Breast epithelium (tissue), 4 donors: Measurements from ENCODE around the gene RAPGEF1. TPM values are rescaled to one million over a fixed set of nuclear protein-coding genes. Genes with fewer than 3 reads are reported as not detected.

Experiments
- DNase-seq, 2 donors: peaks; one replicate each; pipeline ENCODE4 v3.0.0-alpha.2; 2019; ENCODE audit warnings: low spot score in 2 of 2
- H3K27ac ChIP-seq, 2 donors: fragments of 200-600 bp; sonication (generic) in 1 of 2; one replicate each; pipeline ENCODE4 v1.5.1; 2016 to 2019; ENCODE audit warnings: mild to moderate bottlenecking in 1 of 2
- H3K27me3 ChIP-seq, 2 donors: fragments of 200-600 bp; sonication (generic) in 1 of 2; one replicate each; pipeline versions ENCODE4 v1.5.1 to v1.6.0; 2017 to 2019; ENCODE audit warnings: control low read depth in 1 of 2, mild to moderate bottlenecking in 1 of 2
- H3K36me3 ChIP-seq: fragments of 200-600 bp; one replicate; pipeline ENCODE4 v1.5.1; 2019
- H3K4me1 ChIP-seq, 2 donors: fragments of 200-600 bp; sonication (generic); one replicate each; pipeline ENCODE4 v1.5.1; 2016 to 2019; ENCODE audit warnings: control low read depth in 1 of 2
- H3K4me3 ChIP-seq, 3 donors: fragments of 200-600 bp; sonication (generic); 1 replicate in 2 of 3; 2 replicates in 1 of 3; pipeline ENCODE4 v1.5.1; 2016 to 2019; ENCODE audit warnings: mild to moderate bottlenecking in 3 of 3, moderate library complexity in 2 of 3
- H3K9me3 ChIP-seq, 2 donors: fragments of 200-600 bp; sonication (generic) in 1 of 2; one replicate each; pipeline ENCODE4 v1.5.1; 2016 to 2019; ENCODE audit warnings: control low read depth in 1 of 2
- CTCF ChIP-seq, 3 donors: fragments of 450-650 bp; IDR thresholded peaks; one replicate each; pipeline ENCODE4 v1.5.1; 2016 to 2017; ENCODE audit warnings: antibody characterized with exemption in 3 of 3, mild to moderate bottlenecking in 3 of 3, moderate library complexity in 3 of 3
- POLR2A ChIP-seq: fragments of 450-650 bp; IDR thresholded peaks from one replicate; pipeline ENCODE4 v1.6.1; 2016; ENCODE audit warnings: antibody characterized with exemption, mild to moderate bottlenecking, moderate library complexity
- POLR2AphosphoS5 ChIP-seq, 3 donors: sonication (generic); formaldehyde crosslinking; IDR thresholded peaks; one replicate each; pipeline ENCODE4 v1.6.1; 2017; ENCODE audit warnings: antibody characterized with exemption in 3 of 3
- intact Hi-C: fragments of 100-400 bp; cut with DNase I; formaldehyde crosslinking; loops from one replicate; pipeline ENCODE4 v1.15.1; 2023; ENCODE audit warnings: low total_unique reads
- total RNA-seq, 3 donors: library from RNA; depleted of rRNA; stranded (reverse); fragments of >200 nt; gene quantifications; one replicate each; pipeline ENCODE4 v1.1.0, GENCODE V29; 2016

Gene RAPGEF1
- total RNA-seq, 3 donors from 2014 or later: 35.3 to 38.0 (median 37.3) TPM

GRCh38 chr9:131595696-131596429, 144.0 kb downstream of the RAPGEF1 start:
- Histone ChIP-seq H3K27me3 (no peaks in the 10 kb centered on the region), H3K27ac (no peak overlapping the region), H3K36me3 (peaks cover 21% of the 10 kb centered on the region), H3K4me1 (no peaks in the 10 kb centered on the region), H3K9me3 (no peaks in the 10 kb centered on the region), H3K4me3 (no peak overlapping the region)
- TF ChIP-seq CTCF (IDR thresholded peaks at IDR 0.05): no peak
- TF ChIP-seq POLR2AphosphoS5 (IDR thresholded peaks at IDR 0.05): no peak
- TF ChIP-seq POLR2A: no peak
- no peak for DNase-seq
- intact Hi-C loops: no loop called here

- Histone ChIP-seq H3K4me1 (no peaks in the 10 kb centered on the region), H3K9me3 (no peaks in the 10 kb centered on the region), H3K36me3 (peaks cover 21% of the 10 kb centered on the region), H3K4me3 (no peak overlapping the region), H3K27me3 (no peaks in the 10 kb centered on the region), H3K27ac (no peak overlapping the region)
- no peak for TF ChIP-seq CTCF (IDR thresholded peaks at IDR 0.05)
- TF ChIP-seq POLR2A: no peak
- no peak for TF ChIP-seq POLR2AphosphoS5 (IDR thresholded peaks at IDR 0.05)
- intact Hi-C loops: loop anchor here (5.0 kb wide), 1 partner anchor 147 kb away; the partner anchor contains the start of gene RAPGEF1
- DNase-seq: no peak
Measured at GRCh38 chr9:131594906-131595665, 144.8 kb downstream of the RAPGEF1 start.

GRCh38 chr9:131593936-131594665, 145.8 kb downstream of the RAPGEF1 start:
- Histone ChIP-seq H3K27me3 (no peaks in the 10 kb centered on the region), H3K4me3 (no peak overlapping the region), H3K4me1 (no peaks in the 10 kb centered on the region), H3K9me3 (no peaks in the 10 kb centered on the region), H3K36me3 (peaks cover 21% of the 10 kb centered on the region), H3K27ac (no peak overlapping the region)
- intact Hi-C loops: loop anchor here (5.0 kb wide), 1 partner anchor 148 kb away; the partner anchor contains the start of gene RAPGEF1
- DNase-seq: no peak
- TF ChIP-seq POLR2AphosphoS5 (IDR thresholded peaks at IDR 0.05) (no peak), CTCF (IDR thresholded peaks at IDR 0.05) (no peak), POLR2A (no peak)

- intact Hi-C loops: loop anchor here (5.0 kb wide), 1 partner anchor 149 kb away; the partner anchor contains the start of gene RAPGEF1
- peaks cover 21% of the 10 kb centered on the region for H3K36me3 ChIP-seq
Measured at GRCh38 chr9:131593091-131593820, 146.6 kb downstream of the RAPGEF1 start.

More at GRCh38 chr9:131593091-131593820, 146.6 kb downstream of the RAPGEF1 start:
- Histone ChIP-seq H3K27me3 (no peaks in the 10 kb centered on the region), H3K4me3 (no peak overlapping the region), H3K9me3 (no peaks in the 10 kb centered on the region), H3K4me1 (no peaks in the 10 kb centered on the region), H3K27ac (no peak overlapping the region)
- DNase-seq: no peak
- no peak for TF ChIP-seq POLR2A
- TF ChIP-seq POLR2AphosphoS5 (IDR thresholded peaks at IDR 0.05): no peak
- no peak for TF ChIP-seq CTCF (IDR thresholded peaks at IDR 0.05)
